GM23248 (cell line): Measurements from ENCODE around the gene THAP7. TPM values are rescaled to one million over a fixed set of nuclear protein-coding genes. Genes with fewer than 3 reads are reported as not detected.

Experiments
- DNase-seq: peaks from one replicate; pipeline ENCODE4 v3.0.0-alpha.2; 2015
- H2AFZ ChIP-seq: fragments of 200-600 bp; sonication (generic); 2 replicates; pipeline ENCODE4 v1.6.1; 2016; ENCODE audit warnings: antibody characterized with exemption
- H3F3A ChIP-seq: fragments of 200-600 bp; sonication (generic); 2 replicates; pipeline ENCODE4 v1.6.1; 2016; ENCODE audit warnings: mild to moderate bottlenecking, antibody characterized with exemption, mixed run types; ENCODE audit not compliant: insufficient read depth
- H3K27ac ChIP-seq: fragments of 200-600 bp; sonication (generic); 2 replicates; pipeline ENCODE4 v1.5.1; 2016; ENCODE audit warnings: mild to moderate bottlenecking
- H3K27me3 ChIP-seq: fragments of 200-600 bp; sonication (generic); replicated peaks from 2 replicates; pipeline ENCODE4 v1.6.1; 2016; ENCODE audit warnings: mild to moderate bottlenecking; ENCODE audit not compliant: insufficient read depth
- H3K36me3 ChIP-seq: fragments of 200-600 bp; sonication (generic); 2 replicates; pipeline ENCODE4 v1.6.1; 2016; ENCODE audit warnings: low read depth, mild to moderate bottlenecking
- H3K4me1 ChIP-seq: fragments of 200-600 bp; sonication (generic); 2 replicates; pipeline ENCODE4 v1.6.1; 2016; ENCODE audit warnings: mild to moderate bottlenecking; ENCODE audit not compliant: insufficient read depth
- H3K4me2 ChIP-seq: fragments of 200-600 bp; sonication (generic); one replicate; pipeline ENCODE4 v1.6.1; 2016; ENCODE audit warnings: mild to moderate bottlenecking; ENCODE audit not compliant: unreplicated experiment
- H3K4me3 ChIP-seq: fragments of 200-600 bp; sonication (generic); 2 replicates; pipeline ENCODE4 v1.5.1; 2016; ENCODE audit warnings: mild to moderate bottlenecking
- H3K79me2 ChIP-seq: fragments of 200-600 bp; sonication (generic); 2 replicates; pipeline ENCODE4 v1.6.1; 2016; ENCODE audit warnings: mild to moderate bottlenecking; ENCODE audit not compliant: insufficient read depth
- H3K9ac ChIP-seq: fragments of 200-600 bp; sonication (generic); 2 replicates; pipeline ENCODE4 v1.6.1; 2016; ENCODE audit warnings: mild to moderate bottlenecking
- H3K9me2 ChIP-seq: fragments of 200-600 bp; sonication (generic); 2 replicates; pipeline ENCODE4 v1.6.1; 2016; ENCODE audit warnings: mixed run types, mild to moderate bottlenecking, moderate library complexity; ENCODE audit not compliant: insufficient read depth
- H3K9me3 ChIP-seq: fragments of 200-600 bp; sonication (generic); one replicate; pipeline ENCODE4 v1.6.1; 2017; ENCODE audit warnings: low read depth
- H4K20me1 ChIP-seq: fragments of 200-600 bp; sonication (generic); 2 replicates; pipeline ENCODE4 v1.6.0; 2016; ENCODE audit not compliant: insufficient read depth
- EZH2 ChIP-seq: fragments of 200-600 bp; sonication (generic); IDR thresholded peaks from 2 replicates; pipeline ENCODE4 v1.6.1; 2018; ENCODE audit warnings: antibody characterized with exemption, mild to moderate bottlenecking; ENCODE audit not compliant: insufficient read depth, poor library complexity, severe bottlenecking
- EZH2phosphoT487 ChIP-seq: fragments of 200-600 bp; sonication (generic); IDR thresholded peaks from 2 replicates; pipeline ENCODE4 v1.6.1; 2018; ENCODE audit warnings: antibody characterized with exemption, moderate library complexity, mild to moderate bottlenecking, low read depth; ENCODE audit not compliant: insufficient read depth
- WGBS, 2 experiments: methylation state at CpG; one replicate each; pipeline ENCODE4 v1.1.6; 2015 to 2017; ENCODE audit warnings: low lambda C conversion rate in 2 of 2, low coverage in 1 of 2; ENCODE audit errors: missing lambda C conversion rate in 2 of 2; 5-methylcytosine and 5-hydroxymethylcytosine counted together
- in situ Hi-C: fragments of 300-500 bp; cut with MboI; formaldehyde crosslinking; loops from 2 replicates; pipeline ENCODE4 v1.15.0; 2020
- polyA plus RNA-seq: library from polyadenylated mRNA; unstranded; fragments of >200 nt; fragmentation: Nextera tagmentation; extraction: Ambion mirVana; gene quantifications from 2 replicates; pipeline ENCODE4 v1.2.1, GENCODE V29; 2016
- total RNA-seq: library from RNA; depleted of rRNA; stranded (reverse); fragments of >200 nt; shearing (Covaris generic); gene quantifications from 2 replicates; pipeline ENCODE4 v1.2.3, GENCODE V29; 2014

The THAP7 gene
- total and polyA plus RNA-seq, 2 experiments from 2014 or later: 27.5 to 32.5 TPM

DNA sequence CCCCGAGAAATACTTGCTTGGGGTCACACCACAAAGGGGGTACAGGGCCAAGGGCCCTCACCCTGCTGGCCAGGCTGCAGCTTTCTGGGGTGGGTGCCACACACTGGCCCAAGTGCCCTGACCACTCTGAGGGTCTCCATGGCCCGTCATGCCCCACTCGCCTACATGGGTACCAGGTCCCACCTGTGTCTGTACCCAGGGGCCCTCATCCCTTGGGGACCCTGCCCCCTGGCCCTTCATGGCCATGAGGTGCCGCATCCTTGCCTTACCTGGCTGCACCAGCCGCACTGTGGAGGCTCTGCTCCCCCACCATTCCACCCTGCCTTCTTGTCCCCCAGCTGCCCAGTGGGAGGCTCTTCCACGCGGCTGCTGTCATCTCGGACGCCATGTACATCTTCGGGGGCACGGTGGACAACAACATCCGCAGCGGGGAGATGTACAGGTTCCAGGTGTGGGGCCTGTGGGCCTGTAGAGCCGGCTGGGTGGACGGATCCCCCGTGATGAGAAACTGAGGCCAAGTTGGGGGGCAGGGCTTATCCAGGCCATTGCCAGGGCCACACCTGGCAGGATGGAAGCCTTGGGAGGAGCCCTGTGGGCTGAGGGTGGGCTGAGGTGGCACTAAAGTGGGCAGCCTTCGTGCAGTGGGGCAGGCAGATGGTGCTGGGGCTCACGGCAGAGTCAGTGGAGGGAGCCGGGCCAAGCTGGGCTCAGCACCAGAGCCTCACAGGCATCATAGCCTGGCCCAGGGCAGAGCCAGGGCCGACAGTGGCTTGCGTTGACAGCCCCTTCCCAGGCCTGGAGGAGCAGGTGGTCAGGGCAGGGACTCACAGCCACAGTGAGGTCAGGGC, 9.2 kb downstream of the THAP7 start:
- no peak overlapping the region for H3K4me3 ChIP-seq
- 82 to 84% methylated on average over 20 to 21 of the region's 21 CpGs for WGBS, 2 experiments
- no peak overlapping the region for H3K27ac ChIP-seq
- H3K79me2 ChIP-seq: no peaks in the 10 kb centered on the region
- in situ Hi-C loops: no loop called here
- TF ChIP-seq EZH2 (no peak), EZH2phosphoT487 (no peak)
- H3K9ac ChIP-seq: no peak overlapping the region
- H3K9me3 ChIP-seq: no peaks in the 10 kb centered on the region
- DNase-seq: no peak
- H2AFZ ChIP-seq: no peak overlapping the region
- no peaks in the 10 kb centered on the region; the same call in 1 of the 2 replicates for H3K36me3 ChIP-seq
- no peaks in the 10 kb centered on the region for H3K4me1 ChIP-seq
- no peaks in the 10 kb centered on the region for H4K20me1 ChIP-seq
- no peaks in the 10 kb centered on the region for H3F3A ChIP-seq
- no peak overlapping the region for H3K4me2 ChIP-seq
- H3K9me2 ChIP-seq: no peaks in the 10 kb centered on the region
- H3K27me3 ChIP-seq: no peaks in the 10 kb centered on the region

DNA sequence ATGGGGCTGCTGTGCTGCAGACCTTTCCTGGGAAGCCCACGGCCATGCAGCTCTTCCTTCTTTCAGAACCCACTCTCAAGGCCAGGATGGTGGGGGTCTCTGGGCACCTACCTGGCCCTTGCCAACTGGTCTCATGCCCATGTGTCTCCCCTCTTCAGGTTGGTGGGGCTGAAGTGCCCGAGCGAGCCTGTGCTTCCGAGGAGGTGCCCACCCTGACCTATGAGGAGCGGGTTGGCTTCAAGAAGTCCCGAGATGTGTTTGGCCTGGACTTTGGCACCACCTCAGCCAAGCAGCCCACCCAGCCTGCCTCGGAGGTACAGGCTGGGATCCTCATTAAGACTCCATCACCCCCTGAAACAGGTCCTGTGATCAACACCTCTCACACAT, 9.9 kb downstream of the THAP7 start:
- TF ChIP-seq EZH2: no peak
- TF ChIP-seq EZH2phosphoT487: no peak
- 83% methylated on average over 7 of the region's 7 CpGs for WGBS, 2 experiments
- no peaks in the 10 kb centered on the region for H4K20me1 ChIP-seq
- peaks cover under 1% of the 10 kb centered on the region; the same call in 1 of the 2 replicates for H3K36me3 ChIP-seq
- H3K4me2 ChIP-seq: no peak overlapping the region
- no peaks in the 10 kb centered on the region for H3K9me2 ChIP-seq
- H3K9me3 ChIP-seq: no peaks in the 10 kb centered on the region
- H2AFZ ChIP-seq: no peak overlapping the region
- DNase-seq: no peak
- in situ Hi-C loops: no loop called here
- no peak overlapping the region for H3K27ac ChIP-seq
- H3K9ac ChIP-seq: no peak overlapping the region
- no peaks in the 10 kb centered on the region for H3K27me3 ChIP-seq
- H3K4me1 ChIP-seq: no peaks in the 10 kb centered on the region
- no peaks in the 10 kb centered on the region for H3F3A ChIP-seq
- H3K79me2 ChIP-seq: no peaks in the 10 kb centered on the region
- H3K4me3 ChIP-seq: no peak overlapping the region

DNA sequence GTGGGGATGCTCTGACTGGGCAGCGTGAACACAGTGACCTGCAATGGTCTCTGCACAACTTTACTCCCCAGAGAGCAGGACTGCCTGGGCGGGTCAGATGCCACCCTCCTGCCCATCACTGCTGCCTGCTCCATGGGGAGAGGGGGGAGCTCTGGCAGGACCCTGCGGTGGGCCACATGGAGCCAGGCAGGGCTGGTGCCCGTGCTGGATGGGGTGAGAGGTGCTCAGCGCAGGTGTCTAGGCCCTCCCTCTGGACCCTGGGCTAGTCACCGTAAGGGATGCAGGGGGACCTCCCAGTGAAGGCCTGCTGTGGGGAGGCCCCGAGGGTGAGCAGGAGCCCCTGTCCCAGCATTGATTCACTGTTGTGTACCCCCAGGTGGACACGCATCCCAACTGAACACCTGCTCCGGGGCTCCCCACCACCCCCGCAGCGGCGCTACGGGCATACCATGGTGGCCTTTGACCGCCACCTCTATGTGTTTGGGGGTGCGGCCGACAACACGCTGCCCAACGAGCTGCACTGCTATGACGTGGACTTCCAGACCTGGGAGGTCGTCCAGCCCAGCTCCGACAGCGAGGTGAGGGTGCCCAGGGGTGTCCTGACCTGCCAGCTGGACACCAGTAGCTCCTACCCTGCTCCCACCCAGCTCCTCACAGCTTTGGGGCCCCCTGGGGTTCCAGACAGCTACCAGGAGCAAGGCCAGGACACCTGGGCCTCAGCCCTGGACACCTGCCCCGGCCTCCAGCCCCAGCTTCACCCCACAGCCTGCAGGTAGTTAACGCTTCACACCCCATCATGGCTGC, 10.5 kb downstream of the THAP7 start:
- Histone ChIP-seq H4K20me1 (no peaks in the 10 kb centered on the region), H3K4me1 (no peaks in the 10 kb centered on the region), H3K9me3 (no peaks in the 10 kb centered on the region), H3K27me3 (no peaks in the 10 kb centered on the region), H3K4me3 (no peak overlapping the region), H3K79me2 (no peaks in the 10 kb centered on the region), H2AFZ (no peak overlapping the region), H3F3A (no peaks in the 10 kb centered on the region), H3K9ac (no peak overlapping the region), H3K9me2 (no peaks in the 10 kb centered on the region), H3K36me3 (peaks cover 4% of the 10 kb centered on the region; the same call in 1 of the 2 replicates), H3K27ac (no peak overlapping the region), H3K4me2 (no peak overlapping the region)
- in situ Hi-C loops: no loop called here
- DNase-seq: no peak
- 91% methylated on average over 24 of the region's 24 CpGs for WGBS, 2 experiments
- TF ChIP-seq EZH2 (no peak), EZH2phosphoT487 (no peak)

DNA sequence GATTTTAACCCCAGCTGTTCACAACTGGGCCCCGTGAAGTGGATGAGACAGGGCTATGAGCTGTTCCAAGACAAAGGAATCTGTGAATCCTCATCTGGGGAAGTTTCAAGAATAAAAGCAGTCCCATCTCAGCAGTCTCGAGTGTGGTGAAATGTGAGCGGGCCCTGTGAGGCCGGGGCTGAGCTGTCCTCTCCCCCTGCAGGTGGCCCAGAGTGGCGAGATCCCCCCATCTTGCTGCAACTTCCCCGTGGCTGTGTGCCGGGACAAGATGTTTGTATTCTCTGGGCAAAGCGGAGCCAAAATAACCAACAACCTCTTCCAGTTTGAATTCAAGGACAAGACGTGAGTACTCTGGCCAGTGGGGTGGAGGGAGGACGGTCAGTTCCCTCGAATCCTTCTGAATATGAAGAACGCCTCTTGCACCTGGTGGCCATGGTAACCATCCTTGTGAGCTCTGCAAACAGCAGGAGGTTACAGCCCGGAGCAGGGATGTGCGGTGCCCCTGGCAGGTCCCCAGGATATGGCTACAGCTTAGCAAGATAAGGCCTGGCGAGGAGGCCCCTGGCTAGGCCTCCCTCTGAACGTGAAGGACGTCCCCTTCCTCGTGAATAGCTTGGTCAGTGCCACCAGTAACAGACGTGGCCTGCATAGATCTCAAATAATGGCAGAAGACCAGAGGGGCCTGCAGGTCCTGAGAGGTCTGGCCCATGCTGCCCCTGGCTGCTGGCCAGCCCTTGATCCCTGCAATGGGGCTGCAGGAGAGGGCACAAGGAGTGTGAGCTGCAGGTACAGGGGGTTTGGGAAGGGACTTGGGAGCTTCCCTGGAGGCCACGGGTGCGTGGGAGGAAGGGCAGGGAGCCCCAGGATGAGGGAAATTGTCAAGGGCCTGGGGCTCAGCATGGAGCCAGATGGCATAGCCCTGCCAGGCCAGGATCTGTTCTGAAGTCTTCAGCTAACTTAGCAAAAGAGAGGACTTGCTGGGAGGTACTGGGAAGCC, 11.4 kb downstream of the THAP7 start:
- H3K79me2 ChIP-seq: peaks cover 2% of the 10 kb centered on the region; the same call in 1 of the 2 replicates
- peaks cover 4% of the 10 kb centered on the region; the same call in 1 of the 2 replicates for H3K36me3 ChIP-seq
- WGBS, 2 experiments: 81 to 82% methylated on average over 21 of the region's 21 CpGs

More for the DNA sequence above, 11.4 kb downstream of the THAP7 start:
- in situ Hi-C loops: no loop called here
- no peaks in the 10 kb centered on the region for H4K20me1 ChIP-seq
- no peak overlapping the region for H3K9ac ChIP-seq
- no peaks in the 10 kb centered on the region for H3F3A ChIP-seq
- no peaks in the 10 kb centered on the region for H3K9me3 ChIP-seq
- TF ChIP-seq EZH2phosphoT487: no peak
- TF ChIP-seq EZH2: no peak
- no peak overlapping the region for H3K4me2 ChIP-seq
- H3K4me3 ChIP-seq: no peak overlapping the region
- DNase-seq: no peak
- H3K9me2 ChIP-seq: no peaks in the 10 kb centered on the region
- H3K27me3 ChIP-seq: no peaks in the 10 kb centered on the region
- H3K4me1 ChIP-seq: no peaks in the 10 kb centered on the region
- no peak overlapping the region for H3K27ac ChIP-seq
- H2AFZ ChIP-seq: no peak overlapping the region
